HG02970 (cell line): ENCODE data around the gene LRRC74B.
"Not testable (repeated sequence)": the region's sequence is repeated elsewhere in the genome, so short reads cannot be mapped to it uniquely, and the experiment has no call there.

Experiments
- ATAC-seq: cut with Tn5 transposase; IDR thresholded peaks from one replicate; pipeline ENCODE4 v1.9.1; 2021; ENCODE audit warnings: mild to moderate bottlenecking, moderate library complexity, moderate number of reproducible peaks; ENCODE audit not compliant: unreplicated experiment, low FRiP score

LRRC74B gene

DNA sequence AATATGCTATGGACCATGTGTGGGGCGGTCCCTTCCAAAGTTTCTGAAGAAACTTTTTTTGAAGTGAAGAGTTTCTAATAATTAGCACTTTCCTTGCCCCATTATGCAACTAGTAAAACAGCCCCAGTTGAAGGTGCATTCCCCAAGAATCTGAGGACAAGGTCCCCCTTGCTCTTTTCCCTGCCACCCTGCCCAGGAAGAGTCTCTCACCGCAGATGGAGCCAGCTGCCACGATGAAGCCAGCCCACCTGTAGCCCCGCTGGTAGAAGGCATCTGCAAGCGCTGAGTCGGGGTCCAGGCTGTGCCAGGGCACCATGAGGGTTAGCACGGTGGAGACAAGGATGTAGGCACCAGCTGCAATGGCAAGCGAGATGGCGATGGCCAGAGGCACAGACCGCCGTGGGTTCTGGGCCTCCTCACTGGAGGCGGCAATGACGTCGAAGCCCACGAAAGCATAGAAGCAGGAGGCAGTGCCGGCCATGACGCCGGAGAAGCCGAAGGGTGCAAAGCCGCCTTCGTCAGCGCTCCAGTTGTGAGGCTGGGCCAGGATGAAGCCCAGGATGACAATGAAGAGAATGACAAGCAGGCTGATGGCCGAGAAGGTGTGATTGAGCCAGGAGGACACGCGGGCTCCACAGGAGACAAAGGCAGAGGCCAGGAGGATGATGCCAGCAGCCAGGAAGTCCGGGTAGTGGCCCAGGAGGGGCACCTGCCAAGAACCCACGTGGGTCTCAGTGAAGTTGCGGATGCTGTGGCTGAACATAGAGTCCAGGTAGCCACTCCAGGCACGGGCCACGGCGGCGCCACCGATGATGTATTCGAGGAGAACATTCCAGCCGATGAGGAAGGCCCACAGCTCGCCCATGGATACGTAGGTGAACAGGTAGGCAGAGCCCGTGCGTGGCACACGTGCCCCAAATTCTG lies 14.9 kb upstream of the LRRC74B start:
- ATAC-seq: no peak

DNA sequence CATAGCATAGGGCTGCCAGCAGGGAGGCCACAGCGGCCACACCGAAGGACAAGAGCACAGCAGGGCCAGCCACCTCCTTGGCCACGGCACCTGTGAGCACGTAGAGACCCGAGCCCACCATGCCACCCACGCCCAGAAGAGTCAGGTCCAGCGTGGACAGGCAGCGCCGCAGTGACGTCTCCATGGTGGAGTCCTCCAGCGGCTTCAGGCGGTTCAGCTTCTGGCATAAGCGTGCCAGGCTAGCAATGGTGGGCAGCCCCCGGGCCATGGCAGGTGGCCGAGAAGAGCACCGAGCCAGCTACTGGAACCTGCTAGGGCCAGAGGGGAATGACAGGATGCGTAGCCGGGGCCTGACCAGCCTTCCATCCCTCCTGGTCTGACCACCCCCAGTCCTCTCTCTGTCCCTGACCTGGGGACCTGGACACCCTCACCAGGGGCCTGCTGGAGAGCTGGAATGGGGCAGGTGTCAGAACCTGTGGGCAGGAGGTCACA lies 14.2 kb upstream of the LRRC74B start:
- no peak for ATAC-seq

GRCh38 chr22:21032037-21032867 lies 13.5 kb upstream of the LRRC74B start, which contains the start of gene SLC7A4:
Gene SLC7A4, minus strand, starts transcription at chr22:21032561. Its CDS starts 749 bp downstream, at chr22:21031812.
- no peak for ATAC-seq

DNA sequence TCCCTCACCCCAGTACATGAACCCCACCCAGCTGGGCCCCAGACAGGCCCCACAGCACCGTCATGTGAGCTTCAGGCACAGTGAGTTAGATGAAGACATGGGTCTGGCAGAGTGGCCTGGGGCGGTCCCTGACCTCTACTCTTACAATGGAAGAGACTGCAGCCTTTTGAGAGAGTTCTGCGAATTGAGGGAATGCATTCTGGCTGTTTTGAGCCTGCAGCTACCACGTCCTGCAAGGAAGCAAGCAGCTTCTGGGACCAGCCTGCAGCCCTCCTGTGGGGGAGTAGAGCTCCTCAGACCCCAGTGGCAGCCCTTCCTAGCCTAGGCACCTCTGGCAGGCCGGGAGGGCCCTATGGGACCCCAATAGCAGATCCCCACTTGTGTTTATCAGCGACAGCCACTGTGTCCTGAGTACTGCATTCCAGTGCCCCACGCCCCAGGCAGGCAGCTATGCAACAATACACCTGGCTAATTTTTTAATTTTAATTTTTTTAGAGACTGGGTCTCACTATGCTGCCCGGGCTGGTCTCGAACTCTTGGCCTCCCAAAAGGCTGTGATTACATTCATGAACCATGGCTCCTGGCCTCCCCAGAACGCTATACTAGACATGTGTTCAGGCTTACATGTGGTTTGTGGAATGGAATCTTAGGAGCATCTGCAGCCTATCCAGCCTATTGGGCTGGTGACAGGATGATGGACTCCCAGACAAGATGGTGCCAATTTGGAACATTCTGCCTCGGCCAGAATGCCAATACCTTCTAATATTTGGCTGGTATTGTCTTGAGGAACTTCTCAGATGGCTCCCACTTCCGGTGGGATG lies 12.7 kb upstream of the LRRC74B start:
- ATAC-seq: no peak

- no peak for ATAC-seq
Observed at GRCh38 chr22:21033895-21034294, 11.9 kb upstream of the LRRC74B start.

DNA sequence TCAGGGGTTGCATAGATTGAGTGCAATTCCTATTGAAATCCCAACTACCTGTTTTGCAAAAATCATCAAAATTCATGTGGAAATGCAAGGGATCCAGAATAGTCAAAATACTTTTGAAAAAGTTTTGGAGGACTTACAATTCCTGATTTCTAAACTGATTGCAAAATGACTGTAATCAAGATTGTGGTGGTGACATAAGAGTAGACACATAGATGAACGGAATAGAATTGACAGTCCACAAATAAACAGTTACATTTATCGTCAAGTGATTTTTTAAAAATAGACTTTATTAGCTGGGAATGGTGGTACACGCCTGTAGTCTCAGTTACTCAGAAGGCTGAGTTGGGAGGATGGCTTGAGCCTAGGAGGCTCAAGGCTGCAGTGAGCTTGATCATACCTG lies 10.8 kb upstream of the LRRC74B start:
- ATAC-seq: no peak

GRCh38 chr22:21038405-21038804 lies 7.3 kb upstream of the LRRC74B start:
- no peak for ATAC-seq

- ATAC-seq: not testable (repeated sequence)
Observed at GRCh38 chr22:21039158-21039557, 6.6 kb upstream of the LRRC74B start.

GRCh38 chr22:21041937-21042336 lies 3.8 kb upstream of the LRRC74B start:
- no peak for ATAC-seq

- no peak for ATAC-seq
Observed at GRCh38 chr22:21042978-21043859, 2.5 kb upstream of the LRRC74B start.

GRCh38 chr22:21043860-21044535 lies 1.7 kb upstream of the LRRC74B start:
- ATAC-seq: no peak

- ATAC-seq: no peak
Observed at GRCh38 chr22:21044931-21045584, 688 bp upstream of the LRRC74B start.

GRCh38 chr22:21047035-21047661 lies 1.4 kb downstream of the LRRC74B start:
- no peak for ATAC-seq

DNA sequence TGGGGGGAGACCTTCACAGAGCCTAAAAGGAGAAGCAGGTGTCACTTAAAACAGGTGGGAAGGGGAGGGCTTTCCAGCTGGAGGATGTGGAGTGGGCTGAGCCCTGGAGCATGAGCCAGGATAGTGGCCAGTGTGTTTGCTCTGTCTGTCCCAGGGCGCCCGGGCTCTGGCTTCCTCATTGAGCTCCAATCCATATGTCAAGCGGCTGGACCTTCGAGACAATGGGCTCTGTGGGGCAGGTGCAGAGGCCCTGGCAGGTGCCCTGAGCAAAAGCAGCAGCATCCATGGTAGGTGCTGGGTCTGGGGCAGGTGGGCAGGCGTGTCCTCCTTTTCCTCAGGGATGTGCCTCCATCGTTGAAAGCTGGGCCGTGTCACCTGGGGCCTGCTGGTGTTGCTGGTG lies 2.0 kb downstream of the LRRC74B start:
- no peak for ATAC-seq

GRCh38 chr22:21048448-21048847 lies 2.7 kb downstream of the LRRC74B start:
- ATAC-seq: not testable (repeated sequence)

DNA sequence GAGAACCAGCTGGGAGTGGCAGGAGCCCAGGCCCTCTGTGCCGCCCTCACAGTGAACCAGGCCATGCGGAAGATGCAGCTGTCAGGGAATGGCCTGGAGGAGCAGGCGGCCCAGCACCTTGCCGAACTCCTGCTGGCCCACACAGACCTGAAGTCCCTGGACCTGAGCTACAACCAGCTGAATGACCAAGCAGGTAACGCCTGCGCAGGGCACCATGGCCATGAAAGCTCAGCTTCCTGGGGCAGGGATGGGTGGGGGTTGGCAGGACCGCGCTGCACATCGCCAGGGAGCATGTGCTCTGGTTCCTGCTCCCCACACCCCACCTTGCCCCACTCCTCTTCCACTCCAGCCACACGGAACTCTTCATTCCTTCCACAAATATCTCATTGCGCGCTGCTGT lies 3.2 kb downstream of the LRRC74B start:
- not testable (repeated sequence) for ATAC-seq

DNA sequence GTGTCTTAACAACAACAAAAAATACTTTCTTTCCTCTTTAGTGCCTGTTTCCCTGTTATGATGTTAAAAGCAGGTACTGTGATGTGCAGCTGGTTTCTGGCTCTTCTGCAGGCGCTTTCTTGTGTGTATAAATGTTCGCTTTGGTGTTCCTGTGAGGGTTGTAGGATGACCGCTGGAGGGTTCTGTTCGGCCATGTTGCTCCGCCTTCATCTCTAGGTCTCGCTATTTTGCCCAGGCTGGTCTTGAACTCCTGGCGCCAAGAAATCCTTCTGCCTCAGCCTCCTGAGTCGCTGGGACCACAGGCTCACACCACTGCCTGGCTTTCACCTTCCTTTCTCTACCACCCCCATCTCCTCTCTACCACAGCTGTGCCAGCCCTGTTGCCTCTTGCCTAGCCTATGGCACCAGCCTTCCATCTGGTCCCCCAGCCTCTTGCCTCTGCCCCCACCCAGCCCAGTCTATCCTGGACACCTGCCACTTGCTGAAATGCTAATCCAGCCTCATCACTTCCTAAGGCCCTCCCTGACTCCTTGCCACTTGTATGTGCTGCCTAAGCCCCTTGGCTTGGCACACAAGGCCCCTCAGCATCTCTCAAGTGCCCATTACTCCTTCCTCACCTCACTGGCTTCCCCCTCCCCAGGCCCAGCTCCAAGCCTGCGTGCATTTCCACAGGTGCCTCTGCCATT lies 5.5 kb downstream of the LRRC74B start:
- ATAC-seq: no peak
